WERI-Rb-1 (cell line): ENCODE data around the gene ENAH.

ENCODE experiments used
- DNase-seq: peaks from one replicate; pipeline ENCODE4 v3.0.0-alpha.2; 2020
- H3K27ac ChIP-seq: fragments of 250-450 bp; sonication (Bioruptor Pico); 2 replicates; pipeline ENCODE4 v1.5.1; 2020; ENCODE audit warnings: mild to moderate bottlenecking, moderate library complexity
- H3K27me3 ChIP-seq: fragments of 250-450 bp; sonication (Bioruptor Pico); 2 replicates; pipeline ENCODE4 v1.5.1; 2021; ENCODE audit warnings: mild to moderate bottlenecking, low read depth, moderate library complexity; ENCODE audit not compliant: insufficient read depth, severe bottlenecking
- H3K36me3 ChIP-seq: fragments of 250-450 bp; sonication (Bioruptor Pico); 2 replicates; pipeline ENCODE4 v1.5.1; 2020; ENCODE audit warnings: mild to moderate bottlenecking, moderate library complexity
- H3K4me3 ChIP-seq: 2 replicates; pipeline ENCODE4 v1.5.1; 2011; ENCODE audit warnings: low read depth, mild to moderate bottlenecking, control low read depth, low read length
- H3K9me3 ChIP-seq: fragments of 250-450 bp; sonication (Bioruptor Pico); 2 replicates; pipeline ENCODE4 v1.5.1; 2021; ENCODE audit warnings: mild to moderate bottlenecking, moderate library complexity; ENCODE audit not compliant: severe bottlenecking
- TF ChIP-seq, protein P1 (sequence below): IDR thresholded peaks from 2 replicates; pipeline ENCODE4 v1.5.1; 2011; ENCODE audit warnings: low read depth, mild to moderate bottlenecking, control low read depth, inconsistent platforms, low read length

Gene ENAH

DNA sequence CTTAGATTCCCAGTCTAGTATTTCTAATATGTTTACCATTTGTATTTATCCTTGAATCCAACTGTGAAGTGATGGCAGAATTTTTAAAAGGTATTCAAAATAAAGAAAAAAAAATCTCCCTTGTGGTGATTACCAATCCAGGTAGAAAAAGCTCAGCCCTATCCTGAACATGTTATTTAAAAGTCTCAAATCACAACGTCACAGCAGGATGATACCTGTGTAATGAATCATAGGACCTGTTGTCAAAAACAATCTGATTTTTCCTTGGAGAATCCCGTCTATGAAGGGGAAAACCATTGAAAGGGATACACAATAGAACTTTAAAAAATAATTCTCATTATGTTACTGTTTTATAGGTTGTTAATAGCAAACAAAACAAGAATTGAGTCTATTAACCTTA is 148.1 kb downstream of the ENAH start:
- H3K27me3 ChIP-seq: no peaks in the 10 kb centered on the region
- H3K36me3 ChIP-seq: peaks cover 26% of the 10 kb centered on the region
- no peak overlapping the region for H3K4me3 ChIP-seq
- H3K27ac ChIP-seq: no peak overlapping the region
- no peaks in the 10 kb centered on the region for H3K9me3 ChIP-seq
- TF ChIP-seq, protein P1, sequence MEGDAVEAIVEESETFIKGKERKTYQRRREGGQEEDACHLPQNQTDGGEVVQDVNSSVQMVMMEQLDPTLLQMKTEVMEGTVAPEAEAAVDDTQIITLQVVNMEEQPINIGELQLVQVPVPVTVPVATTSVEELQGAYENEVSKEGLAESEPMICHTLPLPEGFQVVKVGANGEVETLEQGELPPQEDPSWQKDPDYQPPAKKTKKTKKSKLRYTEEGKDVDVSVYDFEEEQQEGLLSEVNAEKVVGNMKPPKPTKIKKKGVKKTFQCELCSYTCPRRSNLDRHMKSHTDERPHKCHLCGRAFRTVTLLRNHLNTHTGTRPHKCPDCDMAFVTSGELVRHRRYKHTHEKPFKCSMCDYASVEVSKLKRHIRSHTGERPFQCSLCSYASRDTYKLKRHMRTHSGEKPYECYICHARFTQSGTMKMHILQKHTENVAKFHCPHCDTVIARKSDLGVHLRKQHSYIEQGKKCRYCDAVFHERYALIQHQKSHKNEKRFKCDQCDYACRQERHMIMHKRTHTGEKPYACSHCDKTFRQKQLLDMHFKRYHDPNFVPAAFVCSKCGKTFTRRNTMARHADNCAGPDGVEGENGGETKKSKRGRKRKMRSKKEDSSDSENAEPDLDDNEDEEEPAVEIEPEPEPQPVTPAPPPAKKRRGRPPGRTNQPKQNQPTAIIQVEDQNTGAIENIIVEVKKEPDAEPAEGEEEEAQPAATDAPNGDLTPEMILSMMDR: no peak
- DNase-seq: no peak

- H3K36me3 ChIP-seq: peaks cover 5% of the 10 kb centered on the region
- no peaks in the 10 kb centered on the region for H3K27me3 ChIP-seq
- H3K4me3 ChIP-seq: no peak overlapping the region
- DNase-seq: no peak
- TF ChIP-seq, protein P1: no peak
- H3K27ac ChIP-seq: no peak overlapping the region
- H3K9me3 ChIP-seq: no peaks in the 10 kb centered on the region
Observed at GRCh38 chr1:225500624-225501192, 152.2 kb downstream of the ENAH start.

GRCh38 chr1:225498549-225499136 is 154.3 kb downstream of the ENAH start:
- TF ChIP-seq, protein P1: no peak
- no peaks in the 10 kb centered on the region for H3K27me3 ChIP-seq
- no peak overlapping the region for H3K27ac ChIP-seq
- DNase-seq: no peak
- H3K36me3 ChIP-seq: peaks cover 3% of the 10 kb centered on the region
- H3K4me3 ChIP-seq: no peak overlapping the region
- no peaks in the 10 kb centered on the region for H3K9me3 ChIP-seq

- H3K4me3 ChIP-seq: no peak overlapping the region
- no peaks in the 10 kb centered on the region for H3K9me3 ChIP-seq
- H3K27me3 ChIP-seq: no peaks in the 10 kb centered on the region
- DNase-seq: no peak
- H3K27ac ChIP-seq: no peak overlapping the region
- TF ChIP-seq, protein P1: no peak
- H3K36me3 ChIP-seq: no peaks in the 10 kb centered on the region; the same call in 1 of the 2 replicates
Observed at GRCh38 chr1:225494789-225495359, 158.0 kb downstream of the ENAH start.

DNA sequence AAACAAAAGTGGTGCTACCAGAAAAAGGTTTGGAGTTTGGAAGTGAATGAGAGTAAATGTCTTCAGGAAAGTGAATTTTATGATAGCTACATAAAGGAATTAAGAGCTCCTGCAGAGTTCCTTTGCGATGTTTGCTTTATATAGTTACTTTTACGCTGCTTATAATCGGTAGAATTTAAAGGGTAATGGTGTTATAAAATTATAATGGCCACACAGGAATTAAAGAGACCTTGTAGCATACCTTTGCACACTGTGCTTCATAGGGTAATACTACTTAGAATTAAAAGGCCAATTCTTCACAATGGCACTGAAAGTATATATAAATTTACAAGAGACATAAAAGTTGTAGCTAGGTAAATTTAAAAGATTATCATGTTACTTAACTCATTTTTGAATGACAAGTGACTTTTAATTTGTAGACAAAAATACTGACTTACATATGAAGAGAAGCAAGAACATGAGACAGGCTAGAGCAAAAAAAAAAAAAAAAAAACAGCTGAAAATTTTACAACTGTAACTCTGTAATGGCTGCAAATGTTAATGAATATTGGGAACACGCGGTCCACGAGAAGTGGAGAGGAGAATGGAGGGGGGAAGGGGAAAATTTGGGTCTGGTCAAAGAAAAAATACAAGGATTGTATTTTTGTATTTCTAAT is 159.2 kb downstream of the ENAH start:
- TF ChIP-seq, protein P1: no peak
- no peak for DNase-seq
- H3K4me3 ChIP-seq: no peak overlapping the region
- H3K27ac ChIP-seq: no peak overlapping the region
- H3K36me3 ChIP-seq: no peaks in the 10 kb centered on the region; the same call in 1 of the 2 replicates
- H3K27me3 ChIP-seq: no peaks in the 10 kb centered on the region
- no peaks in the 10 kb centered on the region for H3K9me3 ChIP-seq
